ENCODE results near the gene KLRC4. TPM values are rescaled to one million over a fixed set of nuclear protein-coding genes. Genes with fewer than 3 reads are reported as not detected.
A peak's percentile ranks its signal among the peaks of the same experiment; 100 is the strongest.
"Not testable (repeated sequence)": the region's sequence is repeated elsewhere in the genome, so short reads cannot be mapped to it uniquely, and the experiment has no call there.

The KLRC4 gene
- polyA plus RNA-seq, 3 donors from 2014 or later: 14.3 to 28.5 (median 15.0) TPM

DNA sequence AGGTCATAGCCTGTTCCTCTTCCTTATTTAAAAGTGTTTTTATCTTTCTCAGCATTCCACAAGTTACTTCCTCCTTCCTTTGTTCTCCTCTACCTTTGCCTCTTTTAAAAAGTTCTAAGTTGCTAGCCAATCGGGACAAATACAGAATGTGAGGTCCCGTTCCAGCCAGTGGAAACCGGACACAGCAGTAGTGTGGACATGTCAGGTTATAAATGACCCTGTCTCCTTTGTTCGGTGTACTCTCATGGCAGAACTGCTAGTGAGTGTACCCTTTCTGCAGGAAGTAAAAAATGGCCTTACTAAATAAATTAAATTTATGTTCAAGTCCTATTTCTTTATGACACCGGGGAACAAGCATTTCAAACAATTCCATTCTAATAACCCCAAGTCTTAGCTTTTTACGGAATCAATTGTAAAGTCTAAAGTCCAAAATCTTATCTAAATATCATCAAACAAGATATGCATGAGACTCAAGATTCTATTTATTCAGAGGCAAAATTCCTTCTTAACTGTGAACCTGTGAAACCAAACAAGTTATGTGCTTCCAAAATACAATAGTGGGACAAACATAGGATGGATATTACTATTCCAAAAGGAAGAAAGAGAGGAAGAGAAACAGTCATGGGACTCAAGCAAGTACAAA is 37.5 kb downstream of the KLRC4 start:
- Mint-ChIP-seq H3K4me3 (peak overlapping the region; percentile 10 to 73 (median 64)), H3K4me1 (peaks cover 0 to 76% of the 10 kb centered on the region in 2 donors), H3K27ac (peak overlapping the region; percentile 79 to 89 (median 87)), H3K36me3 (peaks cover 65 to 84% (median 68%) of the 10 kb centered on the region in 3 donors), H3K27me3 (ENCODE audit: low read depth in 3 of 3) (peaks cover 1 to 19% (median 8%) of the 10 kb centered on the region in 3 donors)
- not testable (repeated sequence) for DNase-seq, H3K9me3 Mint-ChIP-seq

DNA sequence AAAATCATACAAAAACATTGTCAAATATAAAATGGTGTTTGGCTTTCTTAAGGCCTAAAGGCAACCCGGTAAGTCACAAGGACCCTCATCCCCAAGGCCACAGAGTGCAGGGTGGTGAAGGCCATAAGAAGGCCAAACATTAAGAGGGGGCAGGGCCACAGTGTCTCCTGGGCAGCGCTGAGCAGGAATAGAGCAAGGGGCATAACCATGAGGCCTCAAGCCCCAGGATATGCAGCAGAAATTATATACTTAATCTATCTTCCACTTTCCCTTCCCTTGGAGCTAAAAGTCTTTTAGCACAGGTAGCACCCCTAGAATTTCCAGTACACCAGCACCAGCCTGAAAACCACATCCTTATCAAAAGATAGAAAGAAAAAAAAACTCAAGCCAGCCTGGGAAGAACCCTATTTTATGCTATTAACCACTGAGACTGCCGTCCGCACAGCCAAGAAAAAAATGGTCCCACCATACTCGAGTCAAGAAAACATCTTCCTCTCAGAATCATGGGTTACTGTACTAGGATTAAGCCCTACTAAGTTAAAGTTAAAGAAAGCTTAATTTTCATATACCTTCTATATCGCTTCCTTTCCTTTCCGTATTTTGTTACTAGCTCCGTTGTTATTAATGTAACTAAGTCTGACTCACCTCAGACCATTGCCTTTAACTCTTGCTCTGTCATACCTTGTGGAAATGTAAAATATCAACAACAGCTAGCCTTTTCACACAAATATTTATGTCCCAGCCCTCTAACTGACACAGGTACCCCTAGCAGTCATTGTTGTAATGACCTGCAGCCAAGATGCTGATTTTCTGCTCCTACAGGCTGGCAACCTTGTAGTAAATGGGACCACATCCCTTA is 39.8 kb downstream of the KLRC4 start:
- H3K27ac Mint-ChIP-seq: peak overlapping the region; percentile 79 to 97 (median 90)
- H3K27me3 Mint-ChIP-seq (ENCODE audit: low read depth in 3 of 3): peaks cover 1 to 19% (median 8%) of the 10 kb centered on the region in 3 donors
- H3K4me1 Mint-ChIP-seq: peaks cover 0 to 61% of the 10 kb centered on the region in 2 donors
- peaks cover 61 to 77% (median 62%) of the 10 kb centered on the region in 3 donors for H3K36me3 Mint-ChIP-seq
- H3K9me3 Mint-ChIP-seq: no peaks in the 10 kb centered on the region
- peak overlapping the region; percentile 64 to 77 (median 72) for H3K4me3 Mint-ChIP-seq
- DNase-seq: no peak

DNA sequence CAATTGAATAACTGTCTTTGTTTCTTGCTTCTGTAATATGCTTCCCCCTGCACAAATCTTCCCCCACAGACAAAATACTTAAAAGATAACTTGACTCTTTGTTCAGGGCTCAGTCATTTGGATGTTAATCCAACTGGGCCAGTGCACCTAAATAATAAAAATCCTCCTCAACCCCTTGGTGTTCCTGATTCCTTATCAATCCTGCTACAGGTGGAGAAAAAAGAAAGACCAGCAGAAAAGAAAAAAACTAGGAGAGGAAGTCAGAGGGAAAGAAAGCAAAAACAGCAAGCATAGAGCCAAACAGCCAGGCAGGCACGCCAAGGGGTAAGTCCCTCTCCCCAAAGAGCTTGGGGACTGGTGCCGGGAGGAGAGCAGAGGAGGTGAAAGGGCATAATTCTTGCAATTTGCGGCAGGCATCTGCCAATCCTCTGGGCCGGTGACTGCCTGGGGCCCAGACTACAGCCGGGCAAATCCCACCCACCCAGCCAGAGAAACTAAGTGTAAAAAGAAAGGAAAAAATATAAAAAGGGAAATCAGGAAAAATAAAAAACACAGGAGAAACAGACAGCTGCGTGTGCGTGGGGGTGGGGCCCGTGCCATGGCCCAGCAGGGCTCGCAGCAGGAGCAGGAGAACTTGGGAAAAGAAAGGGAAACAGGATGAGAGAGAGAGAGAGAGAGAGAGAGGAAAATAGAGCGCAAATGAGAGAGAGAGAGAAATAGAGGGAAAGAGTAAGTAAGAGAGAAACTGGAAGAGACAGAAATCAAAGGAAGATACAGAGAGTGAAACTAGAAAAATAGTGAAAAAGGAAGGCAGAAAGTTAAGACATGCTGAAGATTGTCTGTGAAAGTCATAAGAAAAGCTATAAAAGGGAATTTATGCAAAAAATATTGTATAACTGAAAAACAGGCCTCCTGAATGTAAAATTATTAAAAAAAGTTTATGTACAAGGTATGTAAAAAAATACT is 41.1 kb downstream of the KLRC4 start:
- Mint-ChIP-seq H3K4me3 (peak overlapping the region; percentile 15 to 72 (median 46)), H3K27ac (peak overlapping the region in 2 of 6 donors; percentile 71 to 87), H3K27me3 (ENCODE audit: low read depth in 3 of 3) (peaks cover 1 to 8% (median 6%) of the 10 kb centered on the region in 3 donors), H3K4me1 (peaks cover 0 to 48% of the 10 kb centered on the region in 2 donors), H3K36me3 (peaks cover 53 to 64% (median 55%) of the 10 kb centered on the region in 3 donors), H3K9me3 (no peaks in the 10 kb centered on the region)
- DNase-seq: no peak

DNA sequence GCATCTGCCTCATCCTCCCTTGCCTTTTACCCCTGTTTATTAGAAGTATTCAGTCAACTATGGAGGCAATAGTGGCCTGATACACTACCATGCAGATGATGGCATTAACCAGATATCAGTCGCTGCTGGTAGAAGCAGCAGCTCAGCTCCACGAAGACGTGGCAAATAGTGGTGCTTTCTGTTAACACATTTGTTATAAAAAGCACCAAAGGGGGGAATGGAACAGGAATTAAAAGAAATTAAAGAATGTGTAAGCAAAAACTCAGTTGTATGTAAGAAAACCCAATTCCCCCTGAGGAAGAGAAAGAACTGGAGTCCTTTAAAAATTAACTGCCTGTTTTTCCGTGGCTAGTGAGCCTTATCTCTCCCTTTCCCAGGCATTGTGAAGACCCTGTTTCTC is 41.8 kb downstream of the KLRC4 start:
- Mint-ChIP-seq H3K4me1 (peaks cover 0 to 43% of the 10 kb centered on the region in 2 donors), H3K4me3 (peak overlapping the region; percentile 15 to 72 (median 46)), H3K27ac (peak overlapping the region in 2 of 6 donors; percentile 71 to 87), H3K36me3 (peaks cover 48 to 58% (median 50%) of the 10 kb centered on the region in 3 donors)
- not testable (repeated sequence) for H3K27me3 Mint-ChIP-seq (ENCODE audit: low read depth in 3 of 3); H3K9me3 Mint-ChIP-seq; DNase-seq

DNA sequence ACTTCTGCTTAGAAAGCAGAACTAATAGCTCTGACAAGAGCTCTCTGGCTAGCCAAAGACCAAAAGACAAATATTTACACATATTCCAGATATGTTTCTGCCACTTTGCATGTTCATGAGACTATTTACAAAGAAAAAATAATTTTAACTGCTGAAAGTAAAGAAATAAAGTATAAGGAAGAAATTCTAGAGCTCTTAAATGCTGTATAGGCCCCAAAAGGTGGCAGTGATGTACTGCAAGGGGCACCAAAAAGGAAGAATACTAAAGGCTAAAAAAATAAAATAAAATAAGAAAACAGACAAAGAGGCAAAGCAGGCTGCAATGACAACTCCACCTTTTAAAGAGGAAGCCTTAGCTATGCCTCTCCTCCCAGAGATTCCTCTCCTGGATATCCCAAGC is 42.7 kb downstream of the KLRC4 start:
- peak in 1 of 3 donors; percentile 38 for DNase-seq
- Mint-ChIP-seq H3K27me3 (ENCODE audit: low read depth in 3 of 3) (peaks cover 3 to 8% (median 8%) of the 10 kb centered on the region in 3 donors), H3K4me1 (peaks cover 0 to 35% of the 10 kb centered on the region in 2 donors), H3K4me3 (peak overlapping the region in 3 of 5 donors; percentile 17 to 49 (median 31)), H3K27ac (peak overlapping the region in 1 of 6 donors; percentile 23), H3K36me3 (peaks cover 42 to 50% (median 47%) of the 10 kb centered on the region in 3 donors), H3K9me3 (no peaks in the 10 kb centered on the region)

DNA sequence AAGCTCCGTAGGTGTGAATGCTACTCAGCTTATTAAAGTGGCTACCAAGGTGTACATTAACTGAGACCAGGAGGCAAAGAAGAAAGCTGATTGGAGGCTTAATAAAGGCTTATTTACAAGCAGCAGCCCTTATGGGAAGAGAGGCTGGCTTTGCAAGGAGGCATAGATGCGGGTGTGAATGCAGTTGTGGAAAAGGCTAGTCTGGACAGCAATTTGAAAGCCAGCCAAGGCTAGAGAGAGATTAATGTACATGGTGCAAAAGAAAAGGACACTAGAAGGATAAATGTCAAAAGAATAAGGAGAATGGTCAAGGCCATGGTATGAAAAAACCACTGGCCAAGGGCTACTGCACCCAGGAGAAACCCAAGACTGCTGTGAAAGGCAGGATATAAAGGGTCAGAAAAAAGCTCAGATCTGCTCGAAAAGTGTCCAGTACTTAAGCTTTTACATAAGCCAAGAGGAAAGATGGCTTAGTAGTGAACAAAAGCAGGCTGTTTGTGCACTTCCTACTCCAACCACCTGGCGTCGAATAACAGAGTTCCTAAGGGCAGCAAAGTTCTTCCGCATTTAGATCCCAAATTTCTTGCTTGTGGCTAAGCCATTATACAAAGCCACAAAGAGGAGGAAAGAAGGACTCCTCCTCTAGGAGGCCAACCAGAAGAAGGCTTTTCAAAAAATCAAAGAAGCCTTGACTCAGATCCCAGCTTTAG is 43.7 kb downstream of the KLRC4 start:
- H3K36me3 Mint-ChIP-seq: peaks cover 34 to 44% (median 39%) of the 10 kb centered on the region in 3 donors
- H3K4me1 Mint-ChIP-seq: peaks cover 0 to 33% of the 10 kb centered on the region in 2 donors
- no peaks in the 10 kb centered on the region for H3K9me3 Mint-ChIP-seq
- no peak for DNase-seq
- H3K27me3 Mint-ChIP-seq (ENCODE audit: low read depth in 3 of 3): peaks cover 2 to 9% (median 8%) of the 10 kb centered on the region in 3 donors
- no peak overlapping the region for H3K27ac Mint-ChIP-seq
- H3K4me3 Mint-ChIP-seq: no peak overlapping the region

DNA sequence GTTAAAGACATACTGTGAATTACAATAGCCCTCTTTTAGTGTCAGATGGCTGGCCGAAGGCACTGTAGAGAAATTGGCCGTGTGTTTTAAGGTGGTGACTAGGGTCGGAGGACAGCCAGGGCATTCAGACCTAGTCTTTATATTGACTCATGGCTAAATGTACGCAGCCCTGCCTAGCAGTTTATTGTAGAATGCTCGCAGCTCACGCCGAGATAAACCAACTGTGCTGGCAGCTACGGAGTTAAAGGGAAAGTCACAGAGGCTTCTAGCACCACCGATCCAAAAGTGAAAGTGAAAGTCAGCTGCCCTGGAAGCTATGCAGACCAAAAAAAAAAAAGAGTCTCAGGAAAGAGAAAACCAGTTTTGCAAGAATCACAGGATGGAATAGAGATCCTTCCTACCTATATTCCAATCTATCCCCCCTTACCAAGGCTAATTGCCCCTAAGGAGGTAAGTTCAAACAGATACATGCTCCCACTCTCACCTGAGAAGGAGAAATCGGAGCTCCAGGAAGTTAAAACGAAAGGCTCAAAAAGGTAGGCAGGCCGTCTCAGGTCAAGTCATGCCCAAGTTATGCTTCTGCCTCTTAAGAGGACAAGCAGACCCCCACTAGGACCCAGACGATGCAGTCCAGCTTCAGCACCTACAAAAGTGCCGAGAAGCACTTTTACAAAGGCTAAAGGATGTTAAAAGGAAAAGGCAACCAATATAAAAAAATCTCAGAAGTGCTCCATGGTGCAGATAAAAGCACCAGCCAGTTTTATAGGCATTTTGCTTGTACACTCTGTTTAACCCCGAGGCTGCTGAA is 44.5 kb downstream of the KLRC4 start:
- Mint-ChIP-seq H3K4me3 (no peak overlapping the region), H3K9me3 (no peaks in the 10 kb centered on the region), H3K36me3 (peaks cover 25 to 36% (median 34%) of the 10 kb centered on the region in 3 donors), H3K27me3 (ENCODE audit: low read depth in 3 of 3) (peaks cover 2 to 9% (median 5%) of the 10 kb centered on the region in 3 donors), H3K27ac (no peak overlapping the region), H3K4me1 (peaks cover 0 to 33% of the 10 kb centered on the region in 2 donors)
- DNase-seq: peak; percentile 77 to 82 (median 82)

DNA sequence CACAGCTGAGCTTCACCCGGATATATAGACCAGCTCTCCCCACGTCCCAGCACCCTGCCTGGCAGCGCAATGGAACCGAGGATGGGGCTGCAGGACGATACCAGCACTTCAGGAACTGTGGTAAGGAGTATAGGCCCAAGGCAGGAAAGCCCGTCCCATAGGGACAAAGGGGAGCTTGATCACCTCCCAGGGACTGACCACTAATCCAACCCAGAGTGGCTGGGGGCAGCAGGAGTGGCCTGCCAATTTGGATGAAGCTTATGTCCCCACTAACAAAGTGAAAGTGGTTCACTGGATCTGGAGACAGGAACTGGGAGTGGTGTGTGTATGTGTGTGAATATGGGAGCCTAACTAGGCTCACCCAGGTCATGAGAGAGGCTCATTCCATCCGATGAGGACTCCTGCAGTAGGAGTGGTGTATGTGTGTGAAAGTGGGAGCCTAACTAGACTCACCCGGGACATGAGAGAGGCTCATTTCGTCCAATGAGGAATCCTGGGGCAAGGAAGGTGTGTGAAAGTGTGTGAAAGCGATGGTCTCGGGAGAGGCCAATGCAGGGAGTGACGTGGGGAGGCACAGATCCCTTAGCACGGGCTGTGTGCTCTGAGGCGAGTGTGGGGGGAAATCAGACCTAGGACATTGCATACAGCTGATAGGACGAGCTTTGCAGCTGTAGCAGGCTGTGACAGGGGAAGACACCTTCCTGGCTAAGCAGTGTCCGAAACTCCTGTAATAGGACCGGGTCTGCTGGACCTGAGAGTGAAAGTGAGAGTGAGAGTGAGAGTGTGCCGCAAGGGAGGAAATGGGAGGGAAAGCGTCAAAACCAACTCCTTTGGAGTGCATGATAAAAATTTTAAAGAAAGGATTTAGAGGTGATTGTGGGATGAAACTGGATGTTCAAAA is 45.4 kb downstream of the KLRC4 start:
- Mint-ChIP-seq H3K27me3 (ENCODE audit: low read depth in 3 of 3) (peaks cover 2 to 6% (median 5%) of the 10 kb centered on the region in 3 donors), H3K4me1 (peaks cover 0 to 33% of the 10 kb centered on the region in 2 donors), H3K36me3 (peaks cover 20 to 30% (median 28%) of the 10 kb centered on the region in 3 donors), H3K27ac (no peak overlapping the region), H3K9me3 (no peaks in the 10 kb centered on the region), H3K4me3 (no peak overlapping the region)
- peak; percentile 60 to 66 (median 61) for DNase-seq

DNA sequence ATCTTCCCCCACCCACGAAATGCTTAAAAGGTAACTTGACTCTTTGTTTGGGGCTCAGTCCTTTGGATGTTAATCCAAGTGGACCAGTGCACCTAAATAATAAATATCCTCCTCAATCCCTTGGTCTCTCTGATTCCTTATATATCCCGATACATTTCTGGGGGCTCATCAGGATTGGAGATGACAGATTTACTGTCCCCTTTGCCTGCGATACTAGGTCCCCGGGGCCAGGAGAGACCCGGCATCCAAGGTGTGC is 46.0 kb downstream of the KLRC4 start:
- Mint-ChIP-seq H3K9me3 (no peaks in the 10 kb centered on the region), H3K4me3 (no peak overlapping the region), H3K27ac (no peak overlapping the region), H3K36me3 (peaks cover 17 to 27% (median 24%) of the 10 kb centered on the region in 3 donors), H3K27me3 (ENCODE audit: low read depth in 3 of 3) (peaks cover 2 to 6% (median 3%) of the 10 kb centered on the region in 3 donors), H3K4me1 (peaks cover 0 to 35% of the 10 kb centered on the region in 2 donors)
- no peak for DNase-seq

DNA sequence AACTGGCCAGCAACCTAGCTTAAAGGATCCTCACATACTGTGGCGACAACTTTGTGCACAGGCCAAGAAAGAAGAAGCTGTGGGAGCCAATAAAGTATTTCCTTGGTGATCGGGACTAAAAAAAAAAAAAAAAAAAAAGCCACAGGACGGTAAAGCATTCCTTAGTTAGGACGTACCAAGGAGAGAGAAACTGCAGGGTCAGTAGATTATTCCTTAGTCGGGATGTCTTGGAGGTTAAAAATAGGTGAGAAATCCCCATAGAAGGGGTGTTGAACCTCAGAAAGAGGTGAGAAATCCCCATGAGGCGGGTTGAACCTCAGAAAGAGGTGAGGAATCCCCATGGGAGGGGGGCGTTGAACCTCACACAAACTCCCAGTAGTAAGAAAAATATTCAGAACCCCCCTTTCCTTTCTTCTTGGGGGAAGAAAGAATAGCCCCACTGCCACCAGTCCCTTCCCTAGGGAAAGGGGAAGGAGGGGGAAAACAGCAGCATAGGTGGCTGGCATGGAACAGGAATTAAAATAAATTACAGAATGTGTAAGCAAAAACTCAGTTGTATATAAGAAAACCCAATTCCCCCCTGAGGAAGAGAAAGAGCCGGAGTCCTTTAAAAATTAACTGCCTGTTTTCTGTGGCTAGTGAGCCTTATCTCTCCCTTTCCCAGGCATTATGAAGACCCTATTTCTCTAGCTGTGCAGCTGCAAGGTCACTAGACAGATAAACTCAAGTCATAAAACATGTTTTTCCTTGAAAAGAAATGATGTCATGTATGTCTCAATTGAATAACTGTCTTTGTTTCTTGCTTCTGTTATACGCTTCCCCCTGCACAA is 46.5 kb downstream of the KLRC4 start:
- no peaks in the 10 kb centered on the region for H3K9me3 Mint-ChIP-seq
- no peak overlapping the region for H3K27ac Mint-ChIP-seq
- peaks cover 12 to 21% (median 18%) of the 10 kb centered on the region in 3 donors for H3K36me3 Mint-ChIP-seq
- peaks cover 0 to 35% of the 10 kb centered on the region in 2 donors for H3K4me1 Mint-ChIP-seq
- H3K27me3 Mint-ChIP-seq (ENCODE audit: low read depth in 3 of 3): peaks cover under 1 to 4% (median 2%) of the 10 kb centered on the region in 3 donors
- H3K4me3 Mint-ChIP-seq: no peak overlapping the region
- no peak for DNase-seq

DNA sequence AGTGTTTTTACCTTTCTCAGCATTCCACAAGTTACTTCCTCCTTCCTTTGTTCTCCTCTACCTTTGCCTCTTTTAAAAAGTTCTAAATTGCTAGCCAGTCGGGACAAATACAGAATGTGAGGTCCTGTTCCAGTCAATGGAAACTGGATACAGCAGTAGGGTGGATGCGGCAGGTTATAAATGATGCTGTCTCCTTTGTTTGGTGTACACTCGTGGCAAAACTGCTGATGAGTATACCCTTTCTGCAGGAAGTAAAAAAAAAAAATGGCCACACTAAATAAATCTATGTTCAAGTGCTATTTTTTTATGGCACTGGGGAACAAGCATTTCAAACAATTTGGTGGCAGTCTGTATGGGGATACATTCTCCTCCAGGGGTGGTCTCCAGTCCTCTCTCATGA is 47.2 kb downstream of the KLRC4 start:
- no peaks in the 10 kb centered on the region for H3K9me3 Mint-ChIP-seq

More for the DNA sequence above, 47.2 kb downstream of the KLRC4 start:
- Mint-ChIP-seq H3K4me3 (no peak overlapping the region), H3K4me1 (peaks cover 0 to 41% of the 10 kb centered on the region in 2 donors), H3K36me3 (peaks cover 5 to 19% (median 16%) of the 10 kb centered on the region in 3 donors), H3K27ac (no peak overlapping the region), H3K27me3 (ENCODE audit: low read depth in 3 of 3) (peaks cover 0 to 6% (median 2%) of the 10 kb centered on the region in 3 donors)
- DNase-seq: no peak

Measured in immature natural killer cell (primary cell).